Measurements from ENCODE around the gene TMEM54.

Gene TMEM54

DNA sequence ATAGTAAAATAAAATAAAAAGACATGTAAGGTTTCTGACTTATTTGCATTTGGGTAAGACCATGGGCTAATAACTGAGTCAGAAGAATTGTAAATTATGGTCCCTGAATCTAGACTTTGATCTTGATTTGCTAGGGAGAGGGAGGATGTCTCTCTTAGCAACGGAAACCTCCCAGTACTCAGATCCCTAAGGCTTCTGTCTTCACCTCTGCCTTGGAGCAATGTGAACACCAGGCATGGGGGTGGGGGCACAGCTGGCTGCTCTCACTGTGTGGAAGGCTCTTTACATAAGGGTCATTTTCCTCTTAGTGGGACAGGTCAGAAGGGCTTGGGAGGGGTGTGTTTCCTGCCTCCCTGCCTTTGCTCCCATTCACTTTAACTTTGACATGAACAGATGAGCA is 17.0 kb upstream of the TMEM54 start:
- TF ChIP-seq, protein P1, sequence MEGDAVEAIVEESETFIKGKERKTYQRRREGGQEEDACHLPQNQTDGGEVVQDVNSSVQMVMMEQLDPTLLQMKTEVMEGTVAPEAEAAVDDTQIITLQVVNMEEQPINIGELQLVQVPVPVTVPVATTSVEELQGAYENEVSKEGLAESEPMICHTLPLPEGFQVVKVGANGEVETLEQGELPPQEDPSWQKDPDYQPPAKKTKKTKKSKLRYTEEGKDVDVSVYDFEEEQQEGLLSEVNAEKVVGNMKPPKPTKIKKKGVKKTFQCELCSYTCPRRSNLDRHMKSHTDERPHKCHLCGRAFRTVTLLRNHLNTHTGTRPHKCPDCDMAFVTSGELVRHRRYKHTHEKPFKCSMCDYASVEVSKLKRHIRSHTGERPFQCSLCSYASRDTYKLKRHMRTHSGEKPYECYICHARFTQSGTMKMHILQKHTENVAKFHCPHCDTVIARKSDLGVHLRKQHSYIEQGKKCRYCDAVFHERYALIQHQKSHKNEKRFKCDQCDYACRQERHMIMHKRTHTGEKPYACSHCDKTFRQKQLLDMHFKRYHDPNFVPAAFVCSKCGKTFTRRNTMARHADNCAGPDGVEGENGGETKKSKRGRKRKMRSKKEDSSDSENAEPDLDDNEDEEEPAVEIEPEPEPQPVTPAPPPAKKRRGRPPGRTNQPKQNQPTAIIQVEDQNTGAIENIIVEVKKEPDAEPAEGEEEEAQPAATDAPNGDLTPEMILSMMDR (IDR thresholded peaks at IDR 0.05; ENCODE audit: low read length) = no peak
- no peak for TF ChIP-seq EZH2 (IDR thresholded peaks at IDR 0.05; ENCODE audit: borderline replicate concordance, low read length)
- no peaks in the 10 kb centered on the region for H3K79me2 ChIP-seq (ENCODE audit: insufficient read depth, low read length)
- no peaks in the 10 kb centered on the region for H3K36me3 ChIP-seq (ENCODE audit: insufficient read depth, low read length)
- no peaks in the 10 kb centered on the region for H3F3A ChIP-seq (ENCODE audit: insufficient read depth, low read length)
- H4K20me1 ChIP-seq (ENCODE audit: insufficient read depth, low read length) = no peaks in the 10 kb centered on the region
- H3K4me3 ChIP-seq (ENCODE audit: low read depth, low read length, poor library complexity, severe bottlenecking) = no peak overlapping the region
- H3K4me2 ChIP-seq (ENCODE audit: low read length) = no peak overlapping the region
- H3K9me3 ChIP-seq (ENCODE audit: low read length) = no peaks in the 10 kb centered on the region
- no peak overlapping the region for H3K9ac ChIP-seq (ENCODE audit: low read length)
- no peak overlapping the region for H3K27ac ChIP-seq (ENCODE audit: low read depth, low read length, poor library complexity, severe bottlenecking)
- no peak overlapping the region for H2AFZ ChIP-seq (ENCODE audit: low read length)
- peaks cover 5% of the 10 kb centered on the region; the same call in 1 of the 2 replicates for H3K27me3 ChIP-seq (ENCODE audit: insufficient read depth, low read length)
- H3K9me2 ChIP-seq (ENCODE audit: low read depth, low read length) = no peaks in the 10 kb centered on the region
- no peaks in the 10 kb centered on the region for H3K4me1 ChIP-seq (ENCODE audit: insufficient read depth, low read length, severe bottlenecking)

DNA sequence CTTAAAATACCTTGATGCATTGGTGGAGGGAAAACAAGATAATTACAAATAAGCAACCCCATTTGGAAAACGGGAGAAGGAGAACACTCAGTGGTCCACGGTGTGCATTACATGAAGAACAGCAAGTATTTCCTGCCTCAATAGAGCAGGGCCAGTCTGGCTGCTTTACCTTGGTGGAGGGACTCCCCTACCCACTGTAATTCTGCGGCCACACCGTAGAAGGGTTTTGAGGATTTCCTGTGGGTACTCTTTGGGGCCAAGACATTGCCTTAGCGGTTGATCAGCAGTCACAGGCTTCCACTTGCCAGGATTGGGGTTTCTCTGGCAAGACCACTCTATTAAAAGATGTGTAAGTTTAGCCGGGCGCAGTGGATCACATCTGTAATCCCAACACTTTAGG is 16.3 kb upstream of the TMEM54 start:
- Histone ChIP-seq H3K4me2 (ENCODE audit: low read length) (no peak overlapping the region), H3K27ac (ENCODE audit: low read depth, low read length, poor library complexity, severe bottlenecking) (no peak overlapping the region), H3K9me3 (ENCODE audit: low read length) (no peaks in the 10 kb centered on the region), H3K9ac (ENCODE audit: low read length) (no peak overlapping the region), H3K36me3 (ENCODE audit: insufficient read depth, low read length) (no peaks in the 10 kb centered on the region), H3K9me2 (ENCODE audit: low read depth, low read length) (no peaks in the 10 kb centered on the region), H3K4me3 (ENCODE audit: low read depth, low read length, poor library complexity, severe bottlenecking) (no peak overlapping the region), H3K27me3 (ENCODE audit: insufficient read depth, low read length) (peaks cover 5% of the 10 kb centered on the region; the same call in 1 of the 2 replicates), H3F3A (ENCODE audit: insufficient read depth, low read length) (no peaks in the 10 kb centered on the region), H2AFZ (ENCODE audit: low read length) (no peak overlapping the region), H3K79me2 (ENCODE audit: insufficient read depth, low read length) (no peaks in the 10 kb centered on the region), H4K20me1 (ENCODE audit: insufficient read depth, low read length) (no peaks in the 10 kb centered on the region), H3K4me1 (ENCODE audit: insufficient read depth, low read length, severe bottlenecking) (no peaks in the 10 kb centered on the region)
- TF ChIP-seq, protein P1 (IDR thresholded peaks at IDR 0.05; ENCODE audit: low read length) = no peak
- TF ChIP-seq EZH2 (IDR thresholded peaks at IDR 0.05; ENCODE audit: borderline replicate concordance, low read length) = no peak

DNA sequence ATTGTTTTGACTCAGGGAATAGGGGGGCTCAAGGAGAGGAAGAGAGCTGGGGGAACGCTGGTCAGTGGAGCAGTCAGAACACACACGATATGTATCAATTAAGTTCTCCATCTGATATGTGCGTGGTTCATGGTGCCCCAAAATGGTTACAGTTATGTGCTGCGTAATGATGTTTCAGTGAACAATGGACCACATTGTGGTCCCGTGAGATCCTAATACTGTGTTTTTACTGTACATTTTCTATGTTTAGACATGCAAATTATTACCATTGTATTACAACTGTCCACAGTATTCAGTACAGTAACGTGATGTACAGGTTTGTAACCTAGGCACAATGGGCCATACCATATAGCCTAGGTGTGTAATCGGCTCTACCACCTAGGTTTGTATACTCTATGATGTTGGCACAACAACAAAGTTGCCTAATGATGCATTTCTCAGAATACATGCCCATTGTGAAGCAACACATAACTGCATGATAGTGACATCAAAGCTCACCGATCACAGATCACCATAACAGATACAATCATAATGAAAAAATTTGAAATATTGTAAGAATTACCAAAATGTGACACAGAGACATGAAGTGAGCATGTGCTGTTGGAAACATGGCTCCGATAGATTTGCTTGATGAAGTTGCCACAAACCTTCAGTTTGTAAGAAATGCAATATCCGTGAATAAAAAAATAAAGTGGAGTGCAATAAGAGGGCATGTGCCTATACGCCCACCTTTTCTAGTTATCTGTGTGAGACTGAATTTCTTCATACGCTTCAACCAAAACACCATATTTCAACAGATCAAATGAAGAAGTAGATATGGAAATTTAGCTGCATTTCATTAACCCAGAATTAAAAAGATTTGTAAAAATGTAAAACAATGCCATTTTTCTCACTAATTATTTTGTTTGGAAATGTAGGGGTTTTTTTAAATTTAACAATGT is 14.8 kb upstream of the TMEM54 start:
- no peaks in the 10 kb centered on the region for H3K9me2 ChIP-seq (ENCODE audit: low read depth, low read length)

More for the DNA sequence above, 14.8 kb upstream of the TMEM54 start:
- no peaks in the 10 kb centered on the region for H3K36me3 ChIP-seq (ENCODE audit: insufficient read depth, low read length)
- no peak overlapping the region for H2AFZ ChIP-seq (ENCODE audit: low read length)
- peaks cover 7% of the 10 kb centered on the region; the same call in 1 of the 2 replicates for H3K27me3 ChIP-seq (ENCODE audit: insufficient read depth, low read length)
- no peaks in the 10 kb centered on the region for H4K20me1 ChIP-seq (ENCODE audit: insufficient read depth, low read length)
- no peaks in the 10 kb centered on the region for H3K79me2 ChIP-seq (ENCODE audit: insufficient read depth, low read length)
- TF ChIP-seq, protein P1 (IDR thresholded peaks at IDR 0.05; ENCODE audit: low read length) = no peak
- no peak for TF ChIP-seq EZH2 (IDR thresholded peaks at IDR 0.05; ENCODE audit: borderline replicate concordance, low read length)
- no peaks in the 10 kb centered on the region for H3K4me1 ChIP-seq (ENCODE audit: insufficient read depth, low read length, severe bottlenecking)
- H3K4me3 ChIP-seq (ENCODE audit: low read depth, low read length, poor library complexity, severe bottlenecking) = no peak overlapping the region
- no peak overlapping the region for H3K27ac ChIP-seq (ENCODE audit: low read depth, low read length, poor library complexity, severe bottlenecking)
- no peak overlapping the region for H3K4me2 ChIP-seq (ENCODE audit: low read length)
- H3F3A ChIP-seq (ENCODE audit: insufficient read depth, low read length) = no peaks in the 10 kb centered on the region
- H3K9ac ChIP-seq (ENCODE audit: low read length) = no peak overlapping the region
- H3K9me3 ChIP-seq (ENCODE audit: low read length) = no peaks in the 10 kb centered on the region

Measured in OCI-LY1 (cell line).